ENCODE measurements around the gene MDN1. TPM values are rescaled to one million over a fixed set of nuclear protein-coding genes. Genes with fewer than 3 reads are reported as not detected.

MDN1 gene
- total RNA-seq, 4 donors from 2014 or later: 21.3 to 30.4 (median 24.1) TPM

DNA sequence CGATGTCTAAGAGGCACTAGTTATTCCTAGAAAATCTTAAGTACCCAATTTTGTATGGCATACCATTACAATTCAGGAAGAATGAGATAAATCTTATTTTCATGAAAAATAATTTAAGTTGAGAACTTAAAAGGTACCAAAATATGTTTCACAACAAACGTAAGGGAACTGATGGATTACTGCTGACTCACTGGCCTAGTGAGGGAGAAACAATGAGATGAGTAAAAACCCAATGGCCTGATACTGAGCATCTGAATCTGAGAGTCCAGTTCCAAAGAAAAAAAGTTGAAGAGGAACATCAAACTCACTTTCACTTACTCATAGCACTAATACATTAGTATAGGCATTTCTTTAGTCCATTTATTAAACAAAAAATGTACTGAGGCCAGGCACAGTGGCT lies 56.0 kb downstream of the MDN1 start:
- 67 to 68% methylated on average over 2 of the region's 2 CpGs for WGBS, 2 donors (ENCODE audit: low coverage in 1 of 2)
- H3K4me3 ChIP-seq: no peak overlapping the region
- TF ChIP-seq, protein P1, sequence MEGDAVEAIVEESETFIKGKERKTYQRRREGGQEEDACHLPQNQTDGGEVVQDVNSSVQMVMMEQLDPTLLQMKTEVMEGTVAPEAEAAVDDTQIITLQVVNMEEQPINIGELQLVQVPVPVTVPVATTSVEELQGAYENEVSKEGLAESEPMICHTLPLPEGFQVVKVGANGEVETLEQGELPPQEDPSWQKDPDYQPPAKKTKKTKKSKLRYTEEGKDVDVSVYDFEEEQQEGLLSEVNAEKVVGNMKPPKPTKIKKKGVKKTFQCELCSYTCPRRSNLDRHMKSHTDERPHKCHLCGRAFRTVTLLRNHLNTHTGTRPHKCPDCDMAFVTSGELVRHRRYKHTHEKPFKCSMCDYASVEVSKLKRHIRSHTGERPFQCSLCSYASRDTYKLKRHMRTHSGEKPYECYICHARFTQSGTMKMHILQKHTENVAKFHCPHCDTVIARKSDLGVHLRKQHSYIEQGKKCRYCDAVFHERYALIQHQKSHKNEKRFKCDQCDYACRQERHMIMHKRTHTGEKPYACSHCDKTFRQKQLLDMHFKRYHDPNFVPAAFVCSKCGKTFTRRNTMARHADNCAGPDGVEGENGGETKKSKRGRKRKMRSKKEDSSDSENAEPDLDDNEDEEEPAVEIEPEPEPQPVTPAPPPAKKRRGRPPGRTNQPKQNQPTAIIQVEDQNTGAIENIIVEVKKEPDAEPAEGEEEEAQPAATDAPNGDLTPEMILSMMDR (IDR thresholded peaks at IDR 0.05): no peak
- TF ChIP-seq EP300 (IDR thresholded peaks at IDR 0.05) (no peak), POLR2AphosphoS5 (IDR thresholded peaks at IDR 0.05) (no peak), POLR2A (IDR thresholded peaks at IDR 0.05) (no peak)

DNA sequence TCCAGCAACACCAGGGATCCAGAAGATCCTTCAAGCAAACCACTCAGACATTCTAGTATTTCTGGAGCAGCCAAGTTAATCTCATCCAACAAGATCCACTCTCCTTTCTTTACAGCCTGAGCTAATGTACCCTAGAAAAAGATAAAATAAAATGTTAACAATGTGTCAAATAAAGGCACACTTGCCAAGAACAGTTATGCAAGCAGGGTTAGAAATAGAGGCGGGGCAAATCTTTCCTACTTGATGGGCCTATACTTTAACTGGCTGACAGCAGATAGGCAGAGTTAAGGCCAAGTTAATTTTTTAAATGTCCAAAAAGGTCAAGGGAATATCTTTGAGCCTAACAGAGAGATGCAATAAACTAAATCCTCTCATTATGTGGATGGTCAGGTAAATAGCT lies 60.8 kb downstream of the MDN1 start:
- H3K4me3 ChIP-seq: no peak overlapping the region
- peaks cover 0 to 84% of the 10 kb centered on the region in 2 donors for H3K36me3 ChIP-seq
- WGBS, 2 donors (ENCODE audit: low coverage in 1 of 2): 27 to 57% methylated on average over 1 of the region's 1 CpG
- peak overlapping the region in 2 of 4 donors; percentile 2 to 9 for H3K27ac ChIP-seq
- no peaks in the 10 kb centered on the region for H3K9me3 ChIP-seq
- no peak for ATAC-seq
- TF ChIP-seq, protein P1 (IDR thresholded peaks at IDR 0.05): no peak
- no peak for TF ChIP-seq POLR2AphosphoS5 (IDR thresholded peaks at IDR 0.05)
- H3K27me3 ChIP-seq: no peaks in the 10 kb centered on the region
- peaks cover 0 to 8% (median 0%) of the 10 kb centered on the region in 3 donors for H3K4me1 ChIP-seq

More for the DNA sequence above, 56.0 kb downstream of the MDN1 start:
- Histone ChIP-seq H3K27me3 (no peaks in the 10 kb centered on the region), H3K27ac (no peak overlapping the region), H3K36me3 (peaks cover 0 to 84% of the 10 kb centered on the region in 2 donors), H3K9me3 (no peaks in the 10 kb centered on the region), H3K4me1 (peaks cover 0 to 5% (median 0%) of the 10 kb centered on the region in 3 donors)
- ATAC-seq: no peak

DNA sequence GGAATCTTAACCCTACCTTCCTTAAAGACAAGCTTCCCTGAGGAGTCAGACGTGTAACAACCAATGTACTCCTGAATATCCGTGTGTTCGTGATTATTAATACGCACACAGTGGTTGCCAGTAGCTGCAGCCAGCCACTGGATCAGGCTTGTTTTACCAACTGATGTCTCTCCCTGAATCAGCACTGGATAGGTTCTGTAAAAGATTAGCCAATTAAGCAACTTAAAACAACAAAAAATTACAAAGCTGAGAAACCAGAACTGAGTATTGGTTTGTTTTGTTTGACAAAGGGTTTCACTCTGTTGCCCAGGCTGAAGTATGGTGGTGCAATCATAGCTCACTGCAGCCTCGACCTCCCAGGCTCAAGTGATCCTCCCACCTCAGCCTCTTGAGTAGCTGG lies 69.3 kb downstream of the MDN1 start:
- no peaks in the 10 kb centered on the region for H3K9me3 ChIP-seq
- peaks cover 0 to 99% of the 10 kb centered on the region in 2 donors for H3K36me3 ChIP-seq
- no peak overlapping the region for H3K4me3 ChIP-seq
- ATAC-seq: no peak
- no peak for TF ChIP-seq POLR2AphosphoS5 (IDR thresholded peaks at IDR 0.05)
- TF ChIP-seq EP300 (IDR thresholded peaks at IDR 0.05): no peak
- TF ChIP-seq, protein P1 (IDR thresholded peaks at IDR 0.05): no peak
- no peak for TF ChIP-seq POLR2A (IDR thresholded peaks at IDR 0.05)
- H3K27me3 ChIP-seq: no peaks in the 10 kb centered on the region
- H3K4me1 ChIP-seq: no peaks in the 10 kb centered on the region
- H3K27ac ChIP-seq: no peak overlapping the region
- WGBS, 2 donors (ENCODE audit: low coverage in 1 of 2): 85 to 91% methylated on average over 4 of the region's 5 CpGs

DNA sequence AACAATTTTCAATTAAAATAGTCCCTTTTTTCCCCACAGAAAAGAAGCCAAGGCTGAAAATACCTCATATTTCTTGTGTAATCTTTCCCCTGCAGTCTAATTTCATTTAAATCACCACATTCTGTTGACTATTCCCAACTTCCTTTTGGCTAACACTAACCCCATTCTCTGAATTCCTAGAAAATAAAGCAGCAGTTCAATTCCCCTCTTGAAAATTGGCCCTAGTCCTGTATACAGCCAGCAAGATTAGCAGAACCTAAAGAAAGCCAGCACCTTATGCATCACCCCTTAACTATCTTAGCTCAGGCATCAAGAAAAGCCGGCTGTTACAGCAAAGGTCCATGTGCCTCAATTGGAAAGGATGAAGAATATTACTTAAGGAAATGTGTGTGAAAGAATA lies 69.7 kb downstream of the MDN1 start:
- Histone ChIP-seq H3K27me3 (no peaks in the 10 kb centered on the region), H3K36me3 (peaks cover 0 to 99% of the 10 kb centered on the region in 2 donors), H3K9me3 (no peaks in the 10 kb centered on the region), H3K4me3 (no peak overlapping the region), H3K4me1 (no peaks in the 10 kb centered on the region), H3K27ac (no peak overlapping the region)
- no peak for ATAC-seq
- no peak for TF ChIP-seq POLR2A (IDR thresholded peaks at IDR 0.05)
- TF ChIP-seq, protein P1 (IDR thresholded peaks at IDR 0.05): no peak
- no peak for TF ChIP-seq EP300 (IDR thresholded peaks at IDR 0.05)
- no peak for TF ChIP-seq POLR2AphosphoS5 (IDR thresholded peaks at IDR 0.05)
- 43% methylated on average over 1 of the region's 1 CpG; no CpG with 5 or more reads in 1 of the 2 donors for WGBS, 2 donors (ENCODE audit: low coverage in 1 of 2)

DNA sequence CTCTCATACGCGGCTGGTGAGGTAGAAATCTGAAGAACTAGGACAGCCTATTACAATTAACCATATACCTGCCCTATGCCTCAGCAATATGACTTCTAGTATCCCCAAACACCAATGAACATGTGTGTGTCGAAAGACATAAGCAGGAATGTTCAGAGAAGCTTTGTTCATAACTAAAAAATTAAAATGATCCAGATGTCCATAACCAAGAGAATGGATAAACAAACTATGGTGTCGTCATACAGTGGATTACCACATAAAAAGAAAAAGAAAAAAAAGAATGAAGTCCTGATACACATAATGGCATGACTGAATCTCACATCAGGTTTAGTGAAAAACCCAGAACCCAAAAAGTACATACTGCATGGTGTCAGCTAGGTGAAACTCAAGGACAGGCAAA lies 73.9 kb downstream of the MDN1 start:
- Histone ChIP-seq H3K36me3 (peaks cover 0 to 100% of the 10 kb centered on the region in 2 donors), H3K27ac (no peak overlapping the region), H3K9me3 (no peaks in the 10 kb centered on the region), H3K4me3 (no peak overlapping the region), H3K4me1 (no peaks in the 10 kb centered on the region), H3K27me3 (no peaks in the 10 kb centered on the region)
- WGBS, 2 donors (ENCODE audit: low coverage in 1 of 2): 79 to 91% methylated on average over 4 of the region's 4 CpGs
- no peak for ATAC-seq
- TF ChIP-seq POLR2AphosphoS5 (IDR thresholded peaks at IDR 0.05) (no peak), EP300 (IDR thresholded peaks at IDR 0.05) (no peak), POLR2A (IDR thresholded peaks at IDR 0.05) (no peak)
- TF ChIP-seq, protein P1 (IDR thresholded peaks at IDR 0.05): no peak

Measured in gastroesophageal sphincter (tissue), 4 donors.